GM19099 (cell line): ENCODE data around the gene RRP9.

Experiments
- POLR2A ChIP-seq: IDR thresholded peaks from 3 replicates; pipeline ENCODE4 v1.6.1; 2011; ENCODE audit warnings: low read depth; ENCODE audit not compliant: insufficient read length; ENCODE audit errors: extremely low read depth

The RRP9 gene

DNA sequence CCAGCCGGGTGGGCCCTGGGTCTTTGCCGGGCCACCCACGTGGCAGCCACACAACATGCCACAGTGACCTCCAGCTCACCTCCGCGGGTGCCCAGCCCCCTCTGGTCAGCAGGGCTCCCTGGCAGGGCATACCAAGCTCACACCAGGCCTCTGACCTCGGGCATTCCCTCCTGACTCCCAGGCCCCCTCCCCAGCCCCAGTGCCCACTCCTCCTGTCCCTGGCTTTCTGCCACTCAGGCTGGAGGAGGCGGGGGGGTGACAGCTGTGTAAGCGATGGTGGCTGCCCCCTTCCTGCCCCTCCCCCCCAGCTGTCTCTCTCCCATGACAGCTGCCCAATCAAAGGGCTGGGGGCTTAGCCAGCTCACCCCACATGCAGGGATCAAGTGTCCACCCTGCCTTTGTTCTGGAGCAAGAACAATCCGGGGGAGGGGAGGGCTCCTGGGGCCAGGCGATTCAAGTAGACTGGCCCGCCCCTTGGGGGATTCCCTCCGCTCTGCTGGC is 22.3 kb upstream of the RRP9 start:
- no peak for TF ChIP-seq POLR2A

DNA sequence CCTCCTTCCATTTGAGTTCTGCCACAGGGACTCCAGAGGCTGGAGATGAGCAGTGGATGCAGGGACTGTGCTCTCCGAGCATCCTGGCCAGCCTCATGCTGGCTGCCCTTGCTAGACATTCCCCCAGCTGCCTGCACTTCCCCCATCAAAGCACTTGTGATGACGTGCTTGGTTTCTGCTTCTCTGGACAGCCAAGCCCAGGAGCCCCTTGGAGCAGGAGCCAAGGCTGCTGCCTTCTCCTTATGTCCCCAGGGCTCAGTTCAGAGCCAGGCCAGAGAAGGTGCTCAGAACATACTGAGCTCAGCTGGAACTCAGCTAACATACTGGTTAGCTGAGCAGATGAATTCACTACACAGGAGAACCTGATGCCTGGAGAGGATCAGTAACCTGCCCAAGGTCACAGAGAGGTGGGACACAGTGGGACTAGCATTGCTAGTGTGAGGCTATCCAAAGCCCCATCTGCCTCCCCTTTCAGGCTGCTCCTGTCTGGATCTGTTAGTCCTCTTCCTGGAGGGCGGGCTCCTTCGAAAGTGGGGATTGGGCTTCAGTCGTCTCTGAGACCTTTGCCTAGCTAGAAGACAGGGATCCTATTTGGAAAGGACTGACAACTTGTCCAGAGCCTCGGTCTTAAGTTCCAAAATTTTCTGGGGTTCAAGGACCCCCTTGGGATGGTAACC is 21.3 kb upstream of the RRP9 start:
- TF ChIP-seq POLR2A = no peak

DNA sequence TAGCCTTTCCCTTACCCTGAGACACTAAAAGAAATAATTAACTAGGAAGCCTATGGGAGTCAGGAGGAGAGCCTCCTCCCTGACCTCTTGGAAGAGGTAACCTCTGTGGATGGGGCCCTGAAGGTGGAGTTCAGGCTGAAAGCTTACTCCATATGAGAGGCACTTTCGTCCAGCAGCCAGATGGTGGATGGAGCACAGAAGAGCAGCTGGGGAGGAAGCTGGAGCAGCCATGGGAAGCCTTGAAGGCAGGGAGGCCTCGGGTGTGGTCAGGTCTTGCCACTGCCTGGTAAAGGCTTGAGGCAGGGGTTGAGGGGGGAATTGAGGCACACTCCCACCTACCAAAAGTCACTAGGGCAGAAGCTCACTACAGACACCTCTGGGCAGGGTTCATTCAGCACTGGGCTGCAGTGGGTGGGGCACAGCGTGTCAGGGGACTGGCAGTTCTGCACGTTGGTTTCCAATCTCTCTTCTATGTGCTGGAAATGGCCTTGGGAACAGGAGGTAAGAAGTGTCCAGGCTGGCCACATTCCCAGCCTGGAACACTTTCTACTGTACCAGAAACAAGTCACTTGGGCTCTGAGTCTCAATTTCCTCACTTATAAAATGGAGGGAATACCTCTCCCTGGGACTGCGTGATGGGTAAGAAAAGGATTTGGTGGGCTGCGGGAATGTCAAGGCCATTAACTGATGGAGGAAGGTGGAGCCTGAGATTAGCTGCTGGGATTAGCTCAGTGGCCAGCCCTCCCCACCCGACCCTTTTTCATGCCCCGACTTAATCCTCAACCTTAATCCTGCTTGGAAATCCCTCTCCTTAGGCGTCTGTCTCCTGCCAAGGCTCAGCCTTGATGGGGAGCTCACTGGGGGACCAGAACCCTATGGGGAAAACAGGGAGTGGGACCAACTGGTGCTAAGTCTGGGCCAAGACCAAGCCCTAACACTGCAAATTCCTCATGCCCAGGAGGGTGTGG is 20.2 kb upstream of the RRP9 start:
- TF ChIP-seq POLR2A = no peak

DNA sequence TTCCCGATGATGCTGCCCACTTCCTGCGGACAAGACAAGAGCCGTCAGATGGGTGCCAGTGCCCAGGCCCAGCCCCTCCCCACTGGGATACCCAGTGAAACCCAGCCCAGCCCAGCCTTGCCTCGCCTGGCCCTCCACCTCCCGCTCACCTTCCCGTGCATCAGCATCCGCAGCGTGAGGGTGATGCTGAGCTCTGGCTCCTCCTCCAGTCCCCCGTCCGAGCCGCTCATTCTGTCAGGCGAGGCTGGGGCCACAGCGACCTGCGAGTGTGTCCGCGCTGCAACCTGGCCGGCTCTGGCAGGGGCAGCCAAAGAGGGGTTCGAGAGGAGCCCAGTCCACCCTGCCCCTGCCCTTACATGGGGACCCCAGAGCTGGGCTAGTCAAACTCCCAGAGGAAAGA is 19.3 kb upstream of the RRP9 start:
- no peak for TF ChIP-seq POLR2A

DNA sequence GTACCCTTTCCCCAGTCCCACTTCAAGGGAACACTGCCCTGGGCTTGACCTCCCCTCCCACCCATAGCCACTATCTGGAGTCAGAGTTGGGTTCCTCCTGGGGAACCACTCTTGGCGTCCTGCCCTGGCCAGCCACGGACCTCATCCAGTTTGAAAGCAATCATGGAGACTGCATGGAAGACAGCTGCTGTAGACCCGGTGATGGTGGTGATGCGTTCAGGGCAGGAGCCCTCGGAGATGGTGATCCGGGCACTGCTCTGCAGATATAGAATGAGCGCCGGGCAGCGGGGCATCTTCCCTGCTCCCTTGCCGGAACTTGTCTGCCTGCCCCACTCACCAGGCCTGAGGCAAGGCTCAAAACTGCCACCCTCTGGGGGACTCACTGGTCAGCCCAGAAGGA is 18.7 kb upstream of the RRP9 start:
- TF ChIP-seq POLR2A = no peak

DNA sequence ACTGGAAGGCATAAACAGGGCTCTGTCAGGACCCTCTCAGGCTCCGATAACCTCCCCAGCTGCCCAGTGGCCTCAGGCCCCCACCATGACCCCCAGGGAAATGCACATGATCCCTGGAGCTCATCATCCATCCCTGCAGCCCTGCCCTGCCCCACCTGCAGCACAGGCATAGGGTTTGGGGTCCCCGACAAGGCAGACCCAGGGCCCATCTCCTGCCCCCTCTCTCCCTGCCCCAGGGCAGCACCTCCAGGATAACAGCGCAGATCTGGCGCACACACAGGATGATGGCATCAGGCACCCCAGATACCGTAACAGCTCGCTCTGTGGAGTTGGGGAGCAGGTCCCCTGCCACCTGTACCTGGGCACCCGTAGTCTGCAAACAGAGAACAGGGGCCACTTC is 17.9 kb upstream of the RRP9 start:
- TF ChIP-seq POLR2A = no peak

DNA sequence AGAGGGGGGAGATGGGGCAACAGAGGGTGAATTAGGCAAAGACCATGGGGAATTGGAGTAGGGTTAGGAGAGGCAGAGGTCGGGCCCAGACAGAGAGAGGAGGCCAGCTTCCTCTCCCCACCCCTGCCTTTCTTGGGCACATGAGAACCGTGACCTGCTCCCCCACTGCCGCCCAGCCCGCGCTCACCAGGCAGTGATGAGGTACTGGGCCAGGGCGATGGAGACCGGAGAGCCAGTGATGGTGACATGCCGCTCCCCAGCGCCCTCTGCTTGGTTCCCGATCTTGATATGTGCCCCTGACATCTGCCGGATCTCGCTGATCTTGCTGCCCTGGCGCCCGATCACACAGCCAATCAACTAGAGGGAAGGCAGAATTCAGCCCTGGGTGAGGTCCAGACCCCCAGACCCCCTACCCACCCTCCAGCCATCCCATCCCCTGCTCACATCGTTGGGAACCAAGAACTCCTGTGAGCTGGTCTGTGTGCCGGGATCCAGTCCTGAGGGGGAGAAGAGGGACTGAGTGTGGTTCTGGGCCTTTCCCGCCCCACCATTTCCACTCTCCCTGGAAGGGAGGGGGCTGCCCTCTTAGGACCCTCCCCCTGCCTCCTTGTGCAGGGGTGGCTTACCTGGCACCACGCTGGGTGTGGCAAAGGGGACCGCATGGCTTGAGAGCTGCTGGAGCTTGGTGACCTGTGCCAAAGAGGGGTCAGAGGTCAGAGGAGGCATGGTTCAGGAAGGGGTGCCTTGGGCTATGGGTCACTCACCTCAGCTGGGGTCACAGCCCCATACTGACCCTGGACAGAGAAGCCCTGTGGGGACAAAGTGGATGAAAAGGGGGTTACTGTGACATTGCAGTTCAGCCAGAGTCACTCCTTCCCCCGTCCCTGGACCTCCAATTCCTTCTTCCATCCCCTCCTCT is 17.2 kb upstream of the RRP9 start:
- no peak for TF ChIP-seq POLR2A

DNA sequence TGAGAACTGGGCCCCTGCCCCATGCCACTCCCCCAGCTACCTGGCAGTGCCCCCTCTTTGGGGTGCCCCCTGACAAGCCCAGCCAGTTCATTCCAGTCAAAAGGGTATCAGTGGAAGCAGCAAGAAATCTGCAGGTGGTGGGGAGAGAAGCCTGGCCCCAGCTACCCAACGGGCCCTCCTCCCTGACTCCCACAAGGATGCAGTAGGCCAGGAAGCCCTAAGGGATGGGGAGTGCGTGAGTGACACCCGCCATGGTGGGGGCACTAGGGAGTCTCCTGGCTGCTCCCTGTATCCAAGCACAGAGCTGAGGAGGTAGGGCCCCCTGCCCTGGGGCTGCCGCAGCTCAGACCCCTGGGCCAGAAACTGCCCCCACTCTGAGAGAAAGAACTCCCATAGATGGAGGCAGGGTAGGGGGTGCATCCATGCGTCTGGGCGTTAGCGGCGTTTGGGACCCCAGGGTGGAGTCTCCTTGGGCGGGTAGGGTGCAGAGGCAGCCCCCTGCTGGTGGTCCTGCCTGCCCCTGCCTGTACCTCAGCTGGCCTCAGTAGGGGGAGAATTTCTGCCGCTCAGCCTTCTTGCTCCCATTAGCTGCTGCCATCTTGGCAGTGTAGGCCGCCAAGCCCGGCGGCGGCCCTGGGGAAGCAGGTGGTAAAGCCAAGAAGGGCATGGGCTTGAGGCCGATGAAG is 16.0 kb upstream of the RRP9 start:
- no peak for TF ChIP-seq POLR2A

DNA sequence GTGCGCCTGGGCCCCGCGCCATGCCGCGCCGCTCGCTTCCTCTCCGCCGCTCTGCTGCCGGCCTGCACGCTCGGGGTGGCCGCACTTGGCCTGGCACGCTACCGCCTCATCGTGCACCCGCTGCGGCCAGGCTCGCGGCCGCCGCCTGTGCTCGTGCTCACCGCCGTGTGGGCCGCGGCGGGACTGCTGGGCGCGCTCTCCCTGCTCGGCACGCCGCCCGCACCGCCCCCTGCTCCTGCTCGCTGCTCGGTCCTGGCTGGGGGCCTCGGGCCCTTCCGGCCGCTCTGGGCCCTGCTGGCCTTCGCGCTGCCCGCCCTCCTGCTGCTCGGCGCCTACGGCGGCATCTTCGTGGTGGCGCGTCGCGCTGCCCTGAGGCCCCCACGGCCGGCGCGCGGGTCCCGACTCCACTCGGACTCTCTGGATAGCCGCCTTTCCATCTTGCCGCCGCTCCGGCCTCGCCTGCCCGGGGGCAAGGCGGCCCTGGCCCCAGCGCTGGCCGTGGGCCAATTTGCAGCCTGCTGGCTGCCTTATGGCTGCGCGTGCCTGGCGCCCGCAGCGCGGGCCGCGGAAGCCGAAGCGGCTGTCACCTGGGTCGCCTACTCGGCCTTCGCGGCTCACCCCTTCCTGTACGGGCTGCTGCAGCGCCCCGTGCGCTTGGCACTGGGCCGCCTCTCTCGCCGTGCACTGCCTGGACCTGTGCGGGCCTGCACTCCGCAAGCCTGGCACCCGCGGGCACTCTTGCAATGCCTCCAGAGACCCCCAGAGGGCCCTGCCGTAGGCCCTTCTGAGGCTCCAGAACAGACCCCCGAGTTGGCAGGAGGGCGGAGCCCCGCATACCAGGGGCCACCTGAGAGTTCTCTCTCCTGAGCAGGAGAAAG is 14.4 kb upstream of the RRP9 start:
- no peak for TF ChIP-seq POLR2A

DNA sequence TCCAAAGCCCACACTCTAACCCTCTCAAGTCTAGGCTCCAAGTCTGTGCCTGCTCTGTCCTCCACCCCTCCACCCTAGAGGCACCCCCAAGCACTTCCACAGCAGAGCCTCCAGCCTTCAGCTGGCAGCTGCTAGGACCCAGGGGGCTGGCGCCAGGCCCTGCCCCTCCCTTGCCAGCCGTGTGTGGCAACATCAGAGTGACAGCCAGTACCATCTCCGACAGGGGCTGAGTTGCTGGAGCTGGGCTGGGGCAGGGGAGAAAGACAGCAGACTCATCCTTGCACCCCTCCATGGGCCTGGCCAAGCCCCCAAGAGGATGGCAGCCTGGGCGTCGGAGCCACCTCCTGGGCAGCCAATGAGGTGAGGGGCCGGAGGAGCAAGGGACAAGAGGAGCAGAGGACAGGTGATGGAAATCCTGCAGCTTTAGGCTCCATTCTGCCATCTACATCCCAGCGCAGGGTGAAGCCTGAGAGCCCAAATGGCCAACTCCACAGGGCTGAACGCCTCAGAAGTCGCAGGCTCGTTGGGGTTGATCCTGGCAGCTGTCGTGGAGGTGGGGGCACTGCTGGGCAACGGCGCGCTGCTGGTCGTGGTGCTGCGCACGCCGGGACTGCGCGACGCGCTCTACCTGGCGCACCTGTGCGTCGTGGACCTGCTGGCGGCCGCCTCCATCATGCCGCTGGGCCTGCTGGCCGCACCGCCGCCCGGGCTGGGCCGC is 13.6 kb upstream of the RRP9 start, which contains the start of gene GPR62:
Gene GPR62, plus strand, starts transcription at position 207 of the 718 bp plus-strand sequence. Its CDS starts 272 bp downstream, at position 479.
- no peak for TF ChIP-seq POLR2A

DNA sequence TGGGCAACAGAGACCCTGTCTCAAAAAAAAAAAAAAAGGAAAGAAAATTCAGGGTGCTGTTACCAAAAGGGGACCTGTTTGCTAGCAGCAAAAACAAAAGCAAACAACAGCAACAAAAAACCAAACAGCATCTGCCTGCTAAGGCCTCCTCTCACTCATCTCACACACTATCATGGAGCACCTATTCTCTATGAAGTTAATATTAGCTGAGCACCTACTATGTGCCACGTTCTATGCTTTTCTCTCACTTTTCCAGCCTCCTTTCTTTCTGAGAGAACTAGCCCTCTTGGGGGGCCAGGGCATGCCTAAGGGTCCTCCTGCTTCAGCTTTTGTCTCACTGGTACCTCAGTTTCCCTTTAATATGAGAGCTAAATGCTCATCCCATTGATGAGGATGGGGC is 13.0 kb upstream of the RRP9 start:
- TF ChIP-seq POLR2A = no peak

DNA sequence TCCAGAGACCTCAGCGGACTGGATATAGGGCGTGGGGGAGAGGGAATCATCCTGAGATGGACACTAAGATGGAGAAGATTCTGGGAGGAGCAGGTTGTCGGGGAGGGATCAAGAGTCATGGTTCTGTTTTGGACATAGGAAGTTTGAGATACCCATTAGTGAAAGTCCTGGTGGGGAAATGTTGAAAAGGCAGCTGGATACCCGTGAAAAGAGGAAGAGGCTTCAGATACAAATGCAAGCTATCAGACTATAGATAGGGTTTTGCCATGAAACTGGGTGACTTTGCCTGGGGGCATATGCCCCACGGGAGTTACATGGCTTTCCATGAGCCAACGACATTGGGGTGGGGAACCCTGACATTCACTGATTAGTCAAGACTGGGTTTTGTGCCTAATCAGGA is 12.4 kb upstream of the RRP9 start:
- no peak for TF ChIP-seq POLR2A

DNA sequence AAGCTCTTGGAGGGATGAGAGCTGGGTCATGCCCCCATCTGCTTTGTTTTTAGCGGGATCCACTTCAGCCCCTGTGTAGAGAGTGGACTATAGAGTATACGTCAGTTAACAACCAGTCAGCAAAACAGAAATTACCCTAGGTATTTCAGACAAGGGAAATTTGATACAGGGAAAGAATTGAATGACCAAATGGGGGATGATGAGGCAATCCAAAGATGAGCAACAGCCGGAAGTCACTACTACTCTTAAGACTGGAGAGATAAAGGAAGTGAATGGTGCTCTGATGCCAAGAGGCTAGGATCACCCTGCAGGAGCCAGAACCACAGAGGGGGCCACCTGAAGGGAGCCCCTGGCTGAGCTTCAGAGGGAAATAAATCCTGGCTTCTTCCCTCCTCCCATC is 11.7 kb upstream of the RRP9 start:
- no peak for TF ChIP-seq POLR2A
